Suprapubic skin (tissue), 4 donors: ENCODE data around the gene PRMT1.

Source experiments
- EP300 ChIP-seq: sonication (generic); formaldehyde crosslinking; IDR thresholded peaks from one replicate; pipeline ENCODE4 v1.6.1; 2017; ENCODE audit warnings: antibody characterized with exemption
- POLR2A ChIP-seq, 2 donors: fragments of 450-650 bp; IDR thresholded peaks; one replicate each; pipeline ENCODE4 v1.6.1; 2017; ENCODE audit warnings: antibody characterized with exemption in 2 of 2, mild to moderate bottlenecking in 2 of 2, moderate library complexity in 2 of 2
- POLR2AphosphoS5 ChIP-seq, 3 donors: sonication (generic); formaldehyde crosslinking; IDR thresholded peaks; one replicate each; pipeline ENCODE4 v1.6.1; 2017; ENCODE audit warnings: antibody characterized with exemption in 3 of 3
- TF ChIP-seq, protein P1 (sequence below), 2 donors: fragments of 200-600 bp in 1 of 2; fragments of 450-650 bp in 1 of 2; sonication (generic) in 1 of 2; IDR thresholded peaks; one replicate each; pipeline ENCODE4 v1.5.1; 2016 to 2019; ENCODE audit warnings: antibody characterized with exemption in 2 of 2, mild to moderate bottlenecking in 1 of 2, moderate library complexity in 1 of 2

DNA sequence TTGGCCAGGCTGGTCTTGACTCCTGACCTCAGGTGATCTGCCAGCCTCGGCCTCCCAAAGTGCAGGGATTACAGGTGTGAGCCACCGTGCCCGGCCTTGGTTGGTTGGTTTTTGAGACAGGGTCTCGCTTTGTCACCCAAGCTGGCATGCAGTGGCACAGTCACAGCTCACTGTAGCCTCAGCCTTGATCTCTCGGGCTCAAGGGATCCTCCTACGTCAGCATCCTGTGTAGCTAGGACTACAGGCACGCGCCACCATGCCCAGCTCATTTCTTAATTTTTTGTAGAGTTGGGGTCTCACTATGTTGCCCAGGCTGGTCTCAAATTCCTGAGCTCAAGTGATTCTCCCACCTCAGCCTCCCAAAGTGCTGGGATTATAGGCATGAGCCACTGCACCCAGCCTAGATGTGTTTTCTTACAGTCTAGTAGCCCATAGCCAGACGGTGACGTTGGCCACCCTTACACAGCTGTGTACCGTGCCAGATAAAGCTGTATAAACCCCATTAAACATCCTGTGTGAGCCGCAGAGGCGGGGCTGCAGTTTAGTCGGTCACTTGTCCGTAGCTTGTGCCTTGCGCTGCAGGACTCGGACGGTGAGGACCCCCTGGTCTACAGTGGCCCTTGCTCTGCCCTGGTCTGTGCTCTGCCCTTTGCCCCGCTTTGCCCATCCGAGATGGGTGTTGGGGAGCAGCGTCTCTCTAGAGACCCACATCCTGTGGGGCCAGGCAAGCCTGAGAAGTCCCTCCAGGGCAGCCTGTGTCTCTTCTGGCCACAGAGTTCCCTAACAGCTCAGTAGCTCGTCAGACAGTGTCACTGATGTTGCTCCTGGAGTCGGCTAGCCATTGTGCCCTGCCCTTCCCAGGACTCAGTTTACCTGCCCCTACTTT is 21.3 kb upstream of the PRMT1 start:
- no peak for TF ChIP-seq POLR2AphosphoS5 (IDR thresholded peaks at IDR 0.05)
- TF ChIP-seq, protein P1, sequence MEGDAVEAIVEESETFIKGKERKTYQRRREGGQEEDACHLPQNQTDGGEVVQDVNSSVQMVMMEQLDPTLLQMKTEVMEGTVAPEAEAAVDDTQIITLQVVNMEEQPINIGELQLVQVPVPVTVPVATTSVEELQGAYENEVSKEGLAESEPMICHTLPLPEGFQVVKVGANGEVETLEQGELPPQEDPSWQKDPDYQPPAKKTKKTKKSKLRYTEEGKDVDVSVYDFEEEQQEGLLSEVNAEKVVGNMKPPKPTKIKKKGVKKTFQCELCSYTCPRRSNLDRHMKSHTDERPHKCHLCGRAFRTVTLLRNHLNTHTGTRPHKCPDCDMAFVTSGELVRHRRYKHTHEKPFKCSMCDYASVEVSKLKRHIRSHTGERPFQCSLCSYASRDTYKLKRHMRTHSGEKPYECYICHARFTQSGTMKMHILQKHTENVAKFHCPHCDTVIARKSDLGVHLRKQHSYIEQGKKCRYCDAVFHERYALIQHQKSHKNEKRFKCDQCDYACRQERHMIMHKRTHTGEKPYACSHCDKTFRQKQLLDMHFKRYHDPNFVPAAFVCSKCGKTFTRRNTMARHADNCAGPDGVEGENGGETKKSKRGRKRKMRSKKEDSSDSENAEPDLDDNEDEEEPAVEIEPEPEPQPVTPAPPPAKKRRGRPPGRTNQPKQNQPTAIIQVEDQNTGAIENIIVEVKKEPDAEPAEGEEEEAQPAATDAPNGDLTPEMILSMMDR (IDR thresholded peaks at IDR 0.05), result no peak
- no peak for TF ChIP-seq POLR2A (IDR thresholded peaks at IDR 0.05)
- no peak for TF ChIP-seq EP300
